NCI-H2227 treated with DMSO at 0.1 percent for 48 hours (cell line): Measurements from ENCODE around the gene THRB.

Experiments
- DNase-seq: peaks from one replicate; lab custom pipeline; 2025; lab: John Stamatoyannopoulos, UW

THRB gene

GRCh38 chr3:24263069-24263668, 231.5 kb downstream of the THRB start:
- DNase-seq = no peak

GRCh38 chr3:24261521-24261920, 233.1 kb downstream of the THRB start:
- DNase-seq = no peak

- DNase-seq = no peak
Measured at GRCh38 chr3:24259901-24260512, 234.6 kb downstream of the THRB start.

GRCh38 chr3:24258727-24259600, 235.7 kb downstream of the THRB start:
- DNase-seq = no peak

GRCh38 chr3:24258260-24258659, 236.4 kb downstream of the THRB start:
- DNase-seq = no peak

GRCh38 chr3:24255414-24255813, 239.2 kb downstream of the THRB start:
- no peak for DNase-seq

GRCh38 chr3:24254649-24255048, 240.0 kb downstream of the THRB start:
- DNase-seq = no peak

GRCh38 chr3:24253336-24253735, 241.3 kb downstream of the THRB start:
- no peak for DNase-seq

- no peak for DNase-seq
Measured at GRCh38 chr3:24249523-24249922, 245.1 kb downstream of the THRB start.

- no peak for DNase-seq
Measured at GRCh38 chr3:24245056-24245455, 249.6 kb downstream of the THRB start.

- no peak for DNase-seq
Measured at GRCh38 chr3:24244491-24244890, 250.2 kb downstream of the THRB start.

GRCh38 chr3:24242012-24242698, 252.5 kb downstream of the THRB start:
- peak; percentile 67 for DNase-seq

GRCh38 chr3:24240306-24240705, 254.3 kb downstream of the THRB start:
- no peak for DNase-seq

GRCh38 chr3:24237971-24238706, 256.5 kb downstream of the THRB start:
- DNase-seq = peak; percentile 40

- no peak for DNase-seq
Measured at GRCh38 chr3:24235121-24235520, 259.5 kb downstream of the THRB start.

- no peak for DNase-seq
Measured at GRCh38 chr3:24232784-24233183, 261.9 kb downstream of the THRB start.

- no peak for DNase-seq
Measured at GRCh38 chr3:24229468-24230221, 265.0 kb downstream of the THRB start.

GRCh38 chr3:24227635-24228034, 267.0 kb downstream of the THRB start:
- DNase-seq = no peak

- no peak for DNase-seq
Measured at GRCh38 chr3:24226397-24226796, 268.3 kb downstream of the THRB start.

GRCh38 chr3:24225385-24225950, 269.2 kb downstream of the THRB start:
- no peak for DNase-seq
